Thymus (tissue), 11 donors: ENCODE results near the gene PPWD1. TPM values are rescaled to one million over a fixed set of nuclear protein-coding genes. Genes with fewer than 3 reads are reported as not detected.
A peak's percentile ranks its signal among the peaks of the same experiment; 100 is the strongest.

Experiments used
- DNase-seq, 9 donors: peaks; one replicate each; pipeline ENCODE4 v3.0.0-alpha.2; 2013; ENCODE audit warnings: low spot score in 9 of 9, low read depth in 6 of 9, missing footprints in 1 of 9
- H3K27ac ChIP-seq, 2 donors: one replicate each; pipeline ENCODE4 v1.5.1; 2013; ENCODE audit warnings: control low read depth in 1 of 2, low read depth in 1 of 2, low read length in 1 of 2, mild to moderate bottlenecking in 1 of 2, moderate library complexity in 1 of 2
- H3K27me3 ChIP-seq, 2 donors: one replicate each; pipeline ENCODE4 v1.5.1; 2013; ENCODE audit warnings: low read length in 1 of 2; ENCODE audit not compliant: control insufficient read depth in 2 of 2, insufficient read depth in 1 of 2
- H3K36me3 ChIP-seq, 2 donors: one replicate each; pipeline ENCODE4 v1.5.1; 2013; ENCODE audit warnings: low read length in 1 of 2, mild to moderate bottlenecking in 1 of 2, moderate library complexity in 1 of 2; ENCODE audit not compliant: control insufficient read depth in 2 of 2, insufficient read depth in 2 of 2
- H3K4me1 ChIP-seq, 2 donors: one replicate each; pipeline ENCODE4 v1.5.1; 2013; ENCODE audit warnings: low read length in 2 of 2; ENCODE audit not compliant: control insufficient read depth in 2 of 2, insufficient read depth in 2 of 2
- H3K4me3 ChIP-seq, 2 donors: one replicate each; pipeline ENCODE4 v1.5.1; 2013; ENCODE audit warnings: low read length in 2 of 2, control low read depth in 1 of 2, mild to moderate bottlenecking in 1 of 2
- H3K9me3 ChIP-seq, 2 donors: one replicate each; pipeline ENCODE4 v1.5.1; 2013; ENCODE audit warnings: low read length in 1 of 2, mild to moderate bottlenecking in 1 of 2; ENCODE audit not compliant: control insufficient read depth in 2 of 2, insufficient read depth in 1 of 2
- WGBS: extraction: QIAGEN DNeasy Blood & Tissue Kit; methylation state at CpG from one replicate; pipeline ENCODE4 v1.1.7; 2013; 5-methylcytosine and 5-hydroxymethylcytosine counted together
- polyA plus RNA-seq: library from polyadenylated mRNA; stranded (reverse); fragments of 200-250 nt; gene quantifications from one replicate; pipeline ENCODE4 v1.2.3, GENCODE V29; 2013
- total RNA-seq: library from RNA; stranded (reverse); fragments of 120-200 nt; gene quantifications from one replicate; pipeline ENCODE4 v1.2.4, GENCODE V29; 2013
- donor health status: healthy.

Gene PPWD1
- total and polyA plus RNA-seq, 2 donors, result 53.7 to 84.0 TPM

DNA sequence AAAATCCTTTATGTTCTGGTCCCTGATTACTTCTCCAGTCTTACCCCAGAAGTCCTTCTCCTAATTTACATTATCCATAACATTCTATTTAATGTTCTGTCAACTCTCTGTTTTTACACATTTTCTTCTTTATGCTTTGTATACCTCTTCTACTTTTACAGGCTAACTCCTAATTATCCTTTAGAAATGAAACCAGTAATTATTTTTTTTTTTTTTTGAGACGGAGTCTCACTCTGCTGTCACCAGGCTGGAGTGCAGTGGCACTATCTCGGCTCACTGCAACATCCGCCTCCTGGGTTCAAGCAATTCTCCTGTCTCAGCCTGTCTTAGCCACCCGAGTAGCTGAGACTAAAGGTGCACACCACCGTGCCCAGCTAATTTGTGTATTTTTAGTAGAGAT lies 9.2 kb upstream of the PPWD1 start:
- H3K4me1 ChIP-seq, result peaks cover 0 to 8% of the 10 kb centered on the region in 2 donors
- DNase-seq, result no peak
- H3K27ac ChIP-seq, result no peak overlapping the region
- H3K36me3 ChIP-seq, result peaks cover 12 to 47% of the 10 kb centered on the region in 2 donors
- H3K4me3 ChIP-seq, result no peak overlapping the region
- WGBS, result 90% methylated on average over 5 of the region's 5 CpGs
- H3K9me3 ChIP-seq, result no peaks in the 10 kb centered on the region
- H3K27me3 ChIP-seq, result no peaks in the 10 kb centered on the region

DNA sequence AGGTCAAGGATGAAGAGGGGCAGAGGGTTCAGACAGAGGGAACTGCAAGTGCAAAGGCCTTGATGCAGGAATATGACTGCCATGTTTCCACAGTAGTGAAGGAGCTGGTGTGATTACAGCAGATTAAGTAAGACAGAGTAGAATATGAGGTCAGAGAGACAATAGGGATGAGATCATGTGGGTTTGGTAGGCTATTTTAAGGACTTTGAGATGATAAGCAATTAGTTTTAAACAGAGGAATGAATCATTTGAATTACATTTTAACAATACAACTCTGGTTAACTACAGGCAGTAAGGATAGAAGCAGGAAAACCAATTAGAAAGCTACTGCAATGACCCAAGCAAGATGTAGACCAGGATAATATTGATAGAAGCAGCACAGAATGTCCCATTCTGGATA lies 7.8 kb upstream of the PPWD1 start:
- Histone ChIP-seq H3K9me3 (no peaks in the 10 kb centered on the region), H3K36me3 (peaks cover 6 to 40% of the 10 kb centered on the region in 2 donors), H3K27me3 (no peaks in the 10 kb centered on the region), H3K4me1 (peaks cover 0 to 3% of the 10 kb centered on the region in 2 donors), H3K4me3 (no peak overlapping the region), H3K27ac (no peak overlapping the region)
- DNase-seq, result no peak

DNA sequence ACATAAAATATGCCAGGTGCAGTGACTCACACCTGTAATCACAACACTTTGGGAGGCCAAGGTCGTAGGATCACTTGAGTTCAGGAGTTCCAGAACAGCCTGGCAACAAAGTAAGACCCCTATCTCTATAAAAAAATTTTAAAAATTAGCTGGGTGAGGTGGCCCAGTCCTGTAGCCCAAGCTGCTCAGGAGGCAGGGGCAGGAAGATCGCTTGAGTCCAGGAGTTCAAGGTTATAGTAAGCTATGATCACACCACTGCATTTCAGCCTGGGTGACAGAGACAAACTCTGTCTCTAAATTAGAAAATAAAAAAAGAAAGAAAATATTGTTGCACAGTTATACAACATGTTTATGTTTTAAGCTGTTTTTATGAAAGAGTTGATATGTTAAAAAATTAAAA lies 6.9 kb upstream of the PPWD1 start:
- Histone ChIP-seq H3K27ac (no peak overlapping the region), H3K9me3 (no peaks in the 10 kb centered on the region), H3K36me3 (peaks cover 6 to 36% of the 10 kb centered on the region in 2 donors), H3K4me1 (peaks cover 0 to 1% of the 10 kb centered on the region in 2 donors), H3K27me3 (no peaks in the 10 kb centered on the region), H3K4me3 (no peak overlapping the region)
- 97% methylated on average over 2 of the region's 2 CpGs for WGBS
- no peak for DNase-seq

DNA sequence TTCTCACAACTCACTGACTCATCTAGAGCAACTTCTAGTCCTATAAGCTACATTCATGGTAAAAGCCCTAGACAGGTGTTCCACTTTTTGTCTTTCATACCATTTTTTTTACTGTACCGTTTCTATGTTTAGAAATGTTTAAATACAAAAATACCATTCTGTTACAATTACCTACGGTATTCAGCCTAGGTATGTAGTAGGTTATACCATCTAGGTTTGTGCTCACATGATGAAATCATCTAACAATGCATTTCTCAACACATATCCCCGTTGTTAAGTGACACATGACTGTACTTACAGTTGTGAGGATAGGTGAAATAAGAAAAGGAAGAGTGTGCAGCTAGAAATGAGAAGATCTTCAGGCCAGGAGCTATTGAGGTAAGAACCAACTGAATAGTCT lies 6.4 kb upstream of the PPWD1 start:
- Histone ChIP-seq H3K27me3 (no peaks in the 10 kb centered on the region), H3K9me3 (no peaks in the 10 kb centered on the region), H3K4me3 (no peak overlapping the region), H3K36me3 (peaks cover 6 to 35% of the 10 kb centered on the region in 2 donors), H3K4me1 (peaks cover 0 to 3% of the 10 kb centered on the region in 2 donors), H3K27ac (no peak overlapping the region)
- WGBS, result 97% methylated on average over 3 of the region's 3 CpGs
- no peak for DNase-seq

DNA sequence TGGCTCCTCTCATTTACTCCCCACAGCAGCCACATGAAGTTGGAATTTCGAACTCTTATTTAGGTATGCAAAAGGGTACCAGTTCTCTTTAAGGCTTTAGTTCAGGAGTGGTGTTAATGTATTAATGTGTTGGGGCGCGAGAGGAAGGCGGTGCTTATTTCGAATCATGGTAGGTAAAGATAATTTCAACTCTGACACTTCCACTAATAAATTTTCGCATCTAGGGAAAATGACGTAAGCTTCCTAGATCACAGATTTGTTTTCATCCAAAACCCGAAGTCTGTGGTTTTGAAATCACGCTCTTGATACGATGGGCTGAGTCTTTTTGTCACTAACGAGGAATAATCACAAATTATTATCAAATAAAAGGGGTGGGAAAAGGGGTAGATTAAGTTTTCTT lies 681 bp downstream of the PPWD1 start:
- H3K27ac ChIP-seq, result peak overlapping the region; percentile 73 to 100
- peaks cover 0 to 9% of the 10 kb centered on the region in 2 donors for H3K36me3 ChIP-seq
- peak overlapping the region; percentile 79 to 99 for H3K4me3 ChIP-seq
- H3K27me3 ChIP-seq, result no peaks in the 10 kb centered on the region
- no peaks in the 10 kb centered on the region for H3K9me3 ChIP-seq
- WGBS, result 11% methylated on average over 11 of the region's 11 CpGs
- H3K4me1 ChIP-seq, result peaks cover 6 to 13% of the 10 kb centered on the region in 2 donors
- no peak for DNase-seq

DNA sequence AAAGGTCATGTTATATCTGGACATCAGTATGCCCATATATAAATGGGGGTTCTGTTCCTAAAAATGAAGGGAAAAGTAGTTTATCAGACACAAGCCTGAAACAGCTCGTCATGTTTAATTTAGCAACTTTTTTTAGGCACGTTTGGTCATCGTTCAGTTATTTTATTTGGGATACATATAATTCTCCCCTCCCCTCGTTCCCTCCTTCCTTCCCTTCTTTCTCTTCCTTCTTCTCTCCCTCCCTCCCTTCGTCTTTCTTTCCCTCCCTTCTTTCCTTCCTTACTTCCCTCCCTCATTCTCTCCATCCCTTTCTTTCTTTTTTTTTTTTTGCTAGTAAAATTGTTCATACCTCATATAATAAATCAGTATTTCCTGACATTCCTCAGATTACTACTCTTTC lies 3.4 kb downstream of the PPWD1 start:
- no peaks in the 10 kb centered on the region for H3K9me3 ChIP-seq
- H3K27ac ChIP-seq, result no peak overlapping the region
- peaks cover 0 to 13% of the 10 kb centered on the region in 2 donors for H3K36me3 ChIP-seq
- DNase-seq, result no peak
- H3K27me3 ChIP-seq, result no peaks in the 10 kb centered on the region
- H3K4me3 ChIP-seq, result no peak overlapping the region
- 95% methylated on average over 5 of the region's 5 CpGs for WGBS
- peaks cover 6 to 10% of the 10 kb centered on the region in 2 donors for H3K4me1 ChIP-seq

DNA sequence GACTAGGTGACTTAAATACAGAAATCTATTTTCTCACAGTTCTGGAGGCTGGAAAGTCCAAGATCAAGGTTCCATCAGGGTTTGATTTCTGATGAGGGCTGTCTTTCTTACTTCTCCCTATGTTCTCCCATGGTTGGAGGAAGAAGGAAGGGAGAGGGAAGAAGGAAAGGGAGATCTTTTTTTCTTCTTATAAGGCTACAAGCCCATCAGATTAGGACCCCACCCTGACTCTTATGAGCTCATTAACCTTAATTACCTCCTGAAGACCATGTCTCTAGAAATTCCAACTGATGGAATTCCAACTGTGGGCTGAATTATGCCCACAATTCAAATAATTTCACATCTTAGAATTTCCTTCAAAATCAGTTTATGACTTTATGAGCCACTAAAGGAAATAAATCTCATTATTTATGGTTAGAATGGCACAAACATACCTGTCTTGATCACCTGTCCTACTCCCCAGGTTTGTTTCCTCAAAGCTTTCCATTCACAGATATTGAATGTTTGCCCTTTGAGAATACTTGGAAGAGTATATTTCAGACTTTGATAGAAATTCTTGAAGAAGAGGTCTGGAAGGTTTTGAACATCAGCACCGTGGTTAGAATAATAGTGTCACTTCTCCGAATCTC lies 7.6 kb downstream of the PPWD1 start:
- Histone ChIP-seq H3K4me3 (no peak overlapping the region), H3K9me3 (no peaks in the 10 kb centered on the region), H3K4me1 (no peaks in the 10 kb centered on the region), H3K27ac (no peak overlapping the region), H3K36me3 (peaks cover 3 to 40% of the 10 kb centered on the region in 2 donors), H3K27me3 (no peaks in the 10 kb centered on the region)
- WGBS, result over 99% methylated on average over 2 of the region's 2 CpGs
- no peak for DNase-seq

DNA sequence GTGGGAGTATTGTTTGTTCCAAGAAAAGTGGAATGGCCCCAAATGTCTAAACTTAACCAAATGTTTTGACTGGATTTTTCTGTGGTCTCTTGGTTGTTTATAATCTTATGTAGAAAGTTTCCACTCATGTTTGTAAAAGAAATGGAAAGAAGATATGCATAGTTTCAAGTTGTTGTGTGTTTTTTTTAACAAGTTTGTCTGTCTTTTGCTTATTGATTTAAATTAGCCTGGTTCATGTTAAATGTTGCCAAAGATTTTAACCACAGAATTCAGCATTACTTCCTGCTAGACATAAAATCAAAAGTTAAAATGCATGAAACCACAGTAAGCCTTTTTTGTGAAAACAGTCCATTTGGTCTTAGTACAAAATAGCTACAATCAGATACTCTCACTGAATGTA lies 14.0 kb downstream of the PPWD1 start:
- H3K27ac ChIP-seq, result no peak overlapping the region
- peaks cover 22 to 64% of the 10 kb centered on the region in 2 donors for H3K36me3 ChIP-seq
- DNase-seq, result no peak
- H3K27me3 ChIP-seq, result no peaks in the 10 kb centered on the region
- no peaks in the 10 kb centered on the region for H3K4me1 ChIP-seq
- no peaks in the 10 kb centered on the region for H3K9me3 ChIP-seq
- no peak overlapping the region for H3K4me3 ChIP-seq

DNA sequence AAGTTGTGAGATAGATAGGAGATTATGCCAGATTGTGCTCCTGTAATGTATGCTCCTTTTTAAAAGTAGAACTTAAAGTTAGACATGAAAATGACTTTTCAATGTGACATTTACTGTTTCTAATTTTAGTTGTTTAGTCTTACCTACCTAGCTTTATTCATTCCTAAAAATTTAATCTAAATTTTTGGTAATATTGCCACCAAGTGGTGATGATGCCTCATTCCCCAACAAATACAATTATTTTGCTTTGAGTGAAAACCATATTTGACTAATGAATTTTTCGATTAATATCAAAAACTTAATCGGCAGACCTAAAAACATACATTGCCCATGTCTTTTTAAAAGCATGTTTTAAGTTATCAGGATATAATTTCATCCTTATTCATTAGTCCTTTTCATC lies 25.6 kb downstream of the PPWD1 start:
- H3K36me3 ChIP-seq, result peaks cover 4 to 60% of the 10 kb centered on the region in 2 donors

More for the DNA sequence above, 25.6 kb downstream of the PPWD1 start:
- Histone ChIP-seq H3K9me3 (no peaks in the 10 kb centered on the region), H3K4me1 (no peaks in the 10 kb centered on the region), H3K27ac (no peak overlapping the region), H3K4me3 (no peak overlapping the region), H3K27me3 (no peaks in the 10 kb centered on the region)
- no peak for DNase-seq
- WGBS, result 97% methylated on average over 2 of the region's 2 CpGs
